GM23248 (cell line): ENCODE data around the gene NUP42.

Source experiments
- EZH2 ChIP-seq: fragments of 200-600 bp; sonication (generic); IDR thresholded peaks from 2 replicates; pipeline ENCODE4 v1.6.1; 2018; ENCODE audit warnings: antibody characterized with exemption, mild to moderate bottlenecking; ENCODE audit not compliant: insufficient read depth, poor library complexity, severe bottlenecking
- EZH2phosphoT487 ChIP-seq: fragments of 200-600 bp; sonication (generic); IDR thresholded peaks from 2 replicates; pipeline ENCODE4 v1.6.1; 2018; ENCODE audit warnings: antibody characterized with exemption, moderate library complexity, mild to moderate bottlenecking, low read depth; ENCODE audit not compliant: insufficient read depth

DNA sequence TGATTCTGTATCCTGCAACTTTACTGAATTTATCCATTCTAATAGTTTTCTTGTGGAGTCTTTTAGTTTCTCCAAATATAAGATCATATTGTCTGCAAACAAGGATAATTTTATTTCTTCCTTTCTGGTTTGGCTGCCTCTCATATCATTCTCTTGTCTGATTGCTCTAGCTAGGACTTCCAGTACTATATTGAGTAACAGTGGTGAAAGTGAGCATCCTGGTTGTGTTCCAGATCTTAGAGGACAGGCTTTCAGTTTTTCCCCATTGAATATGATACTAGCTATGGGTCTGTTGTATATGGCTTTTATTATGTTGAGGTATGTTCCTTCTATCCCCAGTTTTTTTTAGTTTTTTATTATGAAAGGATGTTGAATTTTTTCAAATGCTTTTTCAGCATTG, 48.1 kb upstream of the NUP42 start:
- TF ChIP-seq EZH2phosphoT487 (no peak), EZH2 (no peak)
